ENCODE data around the gene ZSCAN9. TPM values are rescaled to one million over a fixed set of nuclear protein-coding genes. Genes with fewer than 3 reads are reported as not detected.

Gene ZSCAN9
- total and polyA plus RNA-seq, 2 of the 8 experiments (the other 6 are each of a cell fraction or from before 2014, with no cell fraction given): 10.8 to 13.6 TPM

DNA sequence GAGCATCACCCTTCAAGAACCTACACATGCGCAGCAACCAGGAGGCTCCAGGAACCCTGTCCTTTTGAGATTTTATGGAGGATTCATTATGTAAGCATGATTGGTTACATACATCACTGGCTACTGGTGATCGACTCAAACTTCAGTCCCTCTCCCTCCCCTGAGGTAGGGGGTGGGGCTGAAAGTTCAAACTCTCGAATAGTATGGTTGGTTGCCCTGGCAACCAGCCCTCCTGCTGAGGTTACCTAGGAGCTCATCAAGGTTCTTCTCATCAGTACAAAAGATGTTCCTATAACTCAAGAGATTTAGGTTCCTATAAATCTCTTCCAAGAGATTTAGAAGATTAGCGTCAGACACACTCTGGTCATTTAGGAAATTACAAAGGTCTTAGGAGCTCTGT lies 21.9 kb upstream of the ZSCAN9 start (continued):
- TF ChIP-seq, protein P1, sequence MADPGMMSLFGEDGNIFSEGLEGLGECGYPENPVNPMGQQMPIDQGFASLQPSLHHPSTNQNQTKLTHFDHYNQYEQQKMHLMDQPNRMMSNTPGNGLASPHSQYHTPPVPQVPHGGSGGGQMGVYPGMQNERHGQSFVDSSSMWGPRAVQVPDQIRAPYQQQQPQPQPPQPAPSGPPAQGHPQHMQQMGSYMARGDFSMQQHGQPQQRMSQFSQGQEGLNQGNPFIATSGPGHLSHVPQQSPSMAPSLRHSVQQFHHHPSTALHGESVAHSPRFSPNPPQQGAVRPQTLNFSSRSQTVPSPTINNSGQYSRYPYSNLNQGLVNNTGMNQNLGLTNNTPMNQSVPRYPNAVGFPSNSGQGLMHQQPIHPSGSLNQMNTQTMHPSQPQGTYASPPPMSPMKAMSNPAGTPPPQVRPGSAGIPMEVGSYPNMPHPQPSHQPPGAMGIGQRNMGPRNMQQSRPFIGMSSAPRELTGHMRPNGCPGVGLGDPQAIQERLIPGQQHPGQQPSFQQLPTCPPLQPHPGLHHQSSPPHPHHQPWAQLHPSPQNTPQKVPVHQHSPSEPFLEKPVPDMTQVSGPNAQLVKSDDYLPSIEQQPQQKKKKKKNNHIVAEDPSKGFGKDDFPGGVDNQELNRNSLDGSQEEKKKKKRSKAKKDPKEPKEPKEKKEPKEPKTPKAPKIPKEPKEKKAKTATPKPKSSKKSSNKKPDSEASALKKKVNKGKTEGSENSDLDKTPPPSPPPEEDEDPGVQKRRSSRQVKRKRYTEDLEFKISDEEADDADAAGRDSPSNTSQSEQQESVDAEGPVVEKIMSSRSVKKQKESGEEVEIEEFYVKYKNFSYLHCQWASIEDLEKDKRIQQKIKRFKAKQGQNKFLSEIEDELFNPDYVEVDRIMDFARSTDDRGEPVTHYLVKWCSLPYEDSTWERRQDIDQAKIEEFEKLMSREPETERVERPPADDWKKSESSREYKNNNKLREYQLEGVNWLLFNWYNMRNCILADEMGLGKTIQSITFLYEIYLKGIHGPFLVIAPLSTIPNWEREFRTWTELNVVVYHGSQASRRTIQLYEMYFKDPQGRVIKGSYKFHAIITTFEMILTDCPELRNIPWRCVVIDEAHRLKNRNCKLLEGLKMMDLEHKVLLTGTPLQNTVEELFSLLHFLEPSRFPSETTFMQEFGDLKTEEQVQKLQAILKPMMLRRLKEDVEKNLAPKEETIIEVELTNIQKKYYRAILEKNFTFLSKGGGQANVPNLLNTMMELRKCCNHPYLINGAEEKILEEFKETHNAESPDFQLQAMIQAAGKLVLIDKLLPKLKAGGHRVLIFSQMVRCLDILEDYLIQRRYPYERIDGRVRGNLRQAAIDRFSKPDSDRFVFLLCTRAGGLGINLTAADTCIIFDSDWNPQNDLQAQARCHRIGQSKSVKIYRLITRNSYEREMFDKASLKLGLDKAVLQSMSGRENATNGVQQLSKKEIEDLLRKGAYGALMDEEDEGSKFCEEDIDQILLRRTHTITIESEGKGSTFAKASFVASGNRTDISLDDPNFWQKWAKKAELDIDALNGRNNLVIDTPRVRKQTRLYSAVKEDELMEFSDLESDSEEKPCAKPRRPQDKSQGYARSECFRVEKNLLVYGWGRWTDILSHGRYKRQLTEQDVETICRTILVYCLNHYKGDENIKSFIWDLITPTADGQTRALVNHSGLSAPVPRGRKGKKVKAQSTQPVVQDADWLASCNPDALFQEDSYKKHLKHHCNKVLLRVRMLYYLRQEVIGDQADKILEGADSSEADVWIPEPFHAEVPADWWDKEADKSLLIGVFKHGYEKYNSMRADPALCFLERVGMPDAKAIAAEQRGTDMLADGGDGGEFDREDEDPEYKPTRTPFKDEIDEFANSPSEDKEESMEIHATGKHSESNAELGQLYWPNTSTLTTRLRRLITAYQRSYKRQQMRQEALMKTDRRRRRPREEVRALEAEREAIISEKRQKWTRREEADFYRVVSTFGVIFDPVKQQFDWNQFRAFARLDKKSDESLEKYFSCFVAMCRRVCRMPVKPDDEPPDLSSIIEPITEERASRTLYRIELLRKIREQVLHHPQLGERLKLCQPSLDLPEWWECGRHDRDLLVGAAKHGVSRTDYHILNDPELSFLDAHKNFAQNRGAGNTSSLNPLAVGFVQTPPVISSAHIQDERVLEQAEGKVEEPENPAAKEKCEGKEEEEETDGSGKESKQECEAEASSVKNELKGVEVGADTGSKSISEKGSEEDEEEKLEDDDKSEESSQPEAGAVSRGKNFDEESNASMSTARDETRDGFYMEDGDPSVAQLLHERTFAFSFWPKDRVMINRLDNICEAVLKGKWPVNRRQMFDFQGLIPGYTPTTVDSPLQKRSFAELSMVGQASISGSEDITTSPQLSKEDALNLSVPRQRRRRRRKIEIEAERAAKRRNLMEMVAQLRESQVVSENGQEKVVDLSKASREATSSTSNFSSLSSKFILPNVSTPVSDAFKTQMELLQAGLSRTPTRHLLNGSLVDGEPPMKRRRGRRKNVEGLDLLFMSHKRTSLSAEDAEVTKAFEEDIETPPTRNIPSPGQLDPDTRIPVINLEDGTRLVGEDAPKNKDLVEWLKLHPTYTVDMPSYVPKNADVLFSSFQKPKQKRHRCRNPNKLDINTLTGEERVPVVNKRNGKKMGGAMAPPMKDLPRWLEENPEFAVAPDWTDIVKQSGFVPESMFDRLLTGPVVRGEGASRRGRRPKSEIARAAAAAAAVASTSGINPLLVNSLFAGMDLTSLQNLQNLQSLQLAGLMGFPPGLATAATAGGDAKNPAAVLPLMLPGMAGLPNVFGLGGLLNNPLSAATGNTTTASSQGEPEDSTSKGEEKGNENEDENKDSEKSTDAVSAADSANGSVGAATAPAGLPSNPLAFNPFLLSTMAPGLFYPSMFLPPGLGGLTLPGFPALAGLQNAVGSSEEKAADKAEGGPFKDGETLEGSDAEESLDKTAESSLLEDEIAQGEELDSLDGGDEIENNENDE (IDR thresholded peaks at IDR 0.05; ENCODE audit: insufficient replicate concordance, low read length): no peak
- TF ChIP-seq TBP (IDR thresholded peaks at IDR 0.05; ENCODE audit: low read depth, low read length) (no peak), EP300 (IDR thresholded peaks at IDR 0.05; ENCODE audit: borderline replicate concordance in 1 of 2, low read depth in 2 of 2, low read length in 2 of 2) (no peak), YY1 (IDR thresholded peaks at IDR 0.05; ENCODE audit: low read depth, low read length) (no peak), GTF2F1 (IDR thresholded peaks at IDR 0.05; ENCODE audit: borderline replicate concordance, low read depth, low read length) (no peak), FOSL1 (IDR thresholded peaks at IDR 0.05; ENCODE audit: insufficient read depth, low read depth, low read length) (no peak), EGR1 (IDR thresholded peaks at IDR 0.05; ENCODE audit: borderline replicate concordance, low read depth, low read length) (no peak)
- TF ChIP-seq, protein P2, sequence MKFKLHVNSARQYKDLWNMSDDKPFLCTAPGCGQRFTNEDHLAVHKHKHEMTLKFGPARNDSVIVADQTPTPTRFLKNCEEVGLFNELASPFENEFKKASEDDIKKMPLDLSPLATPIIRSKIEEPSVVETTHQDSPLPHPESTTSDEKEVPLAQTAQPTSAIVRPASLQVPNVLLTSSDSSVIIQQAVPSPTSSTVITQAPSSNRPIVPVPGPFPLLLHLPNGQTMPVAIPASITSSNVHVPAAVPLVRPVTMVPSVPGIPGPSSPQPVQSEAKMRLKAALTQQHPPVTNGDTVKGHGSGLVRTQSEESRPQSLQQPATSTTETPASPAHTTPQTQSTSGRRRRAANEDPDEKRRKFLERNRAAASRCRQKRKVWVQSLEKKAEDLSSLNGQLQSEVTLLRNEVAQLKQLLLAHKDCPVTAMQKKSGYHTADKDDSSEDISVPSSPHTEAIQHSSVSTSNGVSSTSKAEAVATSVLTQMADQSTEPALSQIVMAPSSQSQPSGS (IDR thresholded peaks at IDR 0.05; ENCODE audit: low read length): no peak

Data from H1 (cell line).